GM21526 (cell line): ENCODE results near the gene ANTXR1.

ENCODE experiments used
- ATAC-seq: cut with Tn5 transposase; IDR thresholded peaks from one replicate; pipeline ENCODE4 v1.9.1; 2021; ENCODE audit warnings: moderate library complexity; ENCODE audit not compliant: unreplicated experiment, low FRiP score

ANTXR1 gene

DNA sequence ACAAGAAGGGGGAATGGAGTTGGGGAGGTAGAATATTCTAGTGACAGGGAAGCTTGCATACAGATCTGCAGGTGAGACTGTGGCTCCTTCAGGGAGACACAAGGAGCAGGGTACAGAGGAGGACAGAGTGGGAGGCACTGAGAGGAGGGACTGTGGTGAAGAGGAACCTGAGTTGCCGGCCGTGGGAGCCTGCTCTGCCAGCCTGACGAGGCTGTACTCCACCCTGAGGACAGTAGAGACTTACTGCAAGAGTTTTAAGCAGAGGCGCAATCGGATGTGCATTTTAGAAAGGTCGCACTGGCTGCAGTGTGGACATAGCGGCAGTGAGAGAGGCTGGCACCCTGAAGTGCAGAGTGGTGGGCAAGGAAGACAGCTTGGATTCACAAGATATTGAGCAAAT is 188.3 kb downstream of the ANTXR1 start:
- no peak for ATAC-seq

DNA sequence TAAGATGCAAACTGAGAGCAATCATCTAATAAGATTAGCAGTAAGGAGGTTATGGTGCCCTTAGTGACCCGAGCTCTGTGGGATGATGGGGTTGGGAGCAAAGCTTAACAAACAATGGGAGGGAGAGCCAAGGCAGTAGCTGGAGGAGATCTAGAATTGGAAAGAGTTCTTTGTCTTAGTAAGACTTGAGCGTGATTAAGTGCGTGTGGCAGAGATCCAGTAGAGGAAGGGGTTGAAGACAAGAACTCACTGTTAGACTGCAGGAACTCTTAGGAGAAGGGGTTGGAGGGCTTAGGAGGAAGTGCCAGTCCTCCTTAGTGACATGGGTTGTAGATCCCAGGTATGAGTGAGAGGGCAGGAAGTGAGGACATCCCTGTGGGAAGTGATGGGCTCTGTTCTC is 189.3 kb downstream of the ANTXR1 start:
- no peak for ATAC-seq

DNA sequence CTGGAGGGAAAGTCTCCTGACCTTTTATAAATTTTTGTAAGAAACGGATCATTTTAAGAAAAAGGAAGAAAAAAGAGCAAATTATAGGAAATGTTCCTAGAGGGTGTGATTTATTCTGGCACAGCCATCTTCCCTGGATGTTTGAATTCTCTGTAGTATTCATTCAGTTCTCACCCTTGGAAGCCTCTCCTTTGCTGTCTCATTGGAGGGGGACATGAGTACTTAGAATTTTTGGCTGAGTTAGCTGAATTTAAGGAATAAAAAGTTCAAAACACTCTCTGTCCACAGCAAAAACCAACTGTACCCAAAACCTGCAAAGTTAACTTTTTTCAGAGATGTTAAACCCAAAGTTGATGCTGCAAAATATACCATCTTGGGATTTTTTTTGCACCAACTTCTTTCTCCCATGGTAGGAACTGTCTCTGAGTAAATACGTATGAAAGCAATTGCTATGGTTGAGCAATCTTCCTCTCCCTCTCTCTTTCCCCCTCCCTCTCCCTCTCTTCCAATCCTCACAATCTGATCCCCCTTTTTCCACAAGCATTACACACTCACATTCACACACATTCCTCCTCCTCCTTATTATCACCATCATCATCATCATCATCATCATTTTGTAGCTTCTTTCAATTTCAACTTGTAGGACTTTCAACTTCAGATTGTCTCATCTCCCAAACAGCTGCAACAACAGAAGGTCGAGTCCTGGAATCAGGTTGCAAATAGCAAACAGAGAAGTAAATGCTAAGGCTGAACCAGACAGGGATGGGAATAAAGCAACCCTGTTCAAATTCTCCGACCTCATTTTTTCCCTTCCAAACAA is 190.4 kb downstream of the ANTXR1 start:
- no peak for ATAC-seq

DNA sequence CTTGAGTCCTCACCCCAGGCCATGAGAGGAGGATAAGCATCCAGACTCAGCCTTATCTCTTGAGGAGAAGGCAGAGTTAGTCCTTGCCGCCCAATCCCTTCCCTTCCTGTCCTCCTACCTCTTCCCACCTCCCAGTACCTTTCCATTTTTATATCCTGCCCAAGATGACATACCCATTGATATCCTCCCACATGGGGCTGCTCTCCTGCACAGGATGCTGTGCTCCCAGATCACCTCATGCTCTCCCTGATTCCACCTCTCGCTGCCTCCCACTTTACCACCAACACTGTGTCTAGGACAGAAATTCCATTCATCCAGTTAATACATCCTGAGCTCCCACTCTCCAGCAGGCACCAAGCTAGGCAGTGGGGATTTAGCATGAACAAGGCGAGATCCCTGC is 191.7 kb downstream of the ANTXR1 start:
- no peak for ATAC-seq

DNA sequence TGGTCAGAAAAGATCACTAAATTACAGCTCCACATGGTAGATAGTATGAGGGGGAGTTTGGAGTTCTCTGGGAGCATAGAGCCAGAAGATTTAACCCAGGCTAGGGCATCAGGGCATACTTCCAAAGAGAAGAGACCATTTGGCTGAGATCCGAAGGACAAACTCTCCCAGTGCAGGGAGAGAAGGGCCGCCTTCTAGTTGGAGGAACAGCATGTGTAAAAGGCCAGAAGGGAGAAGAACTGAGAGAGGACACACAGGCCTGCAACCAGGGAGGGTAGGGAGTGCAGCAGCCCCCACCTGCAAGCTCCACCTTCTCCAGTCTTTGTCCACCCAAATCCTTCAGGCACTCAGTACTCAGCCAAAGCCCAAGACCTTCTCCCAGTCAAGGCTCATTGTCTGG is 192.1 kb downstream of the ANTXR1 start:
- ATAC-seq = no peak

DNA sequence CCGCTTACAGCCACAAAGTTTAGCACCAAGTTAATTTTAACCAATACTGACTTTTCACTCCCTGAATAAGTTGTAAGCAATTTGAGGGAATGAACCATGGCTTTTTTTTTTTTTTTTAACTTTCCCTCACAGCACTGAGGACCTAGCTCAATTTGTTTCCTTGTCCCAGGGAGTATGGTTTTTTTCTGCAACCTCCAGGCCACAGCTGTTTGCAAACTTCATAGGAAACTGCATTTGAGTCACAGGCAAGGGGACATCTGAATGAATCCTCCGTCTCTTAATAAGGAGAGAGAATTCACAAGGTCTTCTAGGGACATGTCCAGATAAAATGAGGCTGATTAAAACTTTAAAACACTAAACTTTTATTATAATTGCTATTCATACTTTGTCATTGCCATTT is 192.5 kb downstream of the ANTXR1 start:
- no peak for ATAC-seq

DNA sequence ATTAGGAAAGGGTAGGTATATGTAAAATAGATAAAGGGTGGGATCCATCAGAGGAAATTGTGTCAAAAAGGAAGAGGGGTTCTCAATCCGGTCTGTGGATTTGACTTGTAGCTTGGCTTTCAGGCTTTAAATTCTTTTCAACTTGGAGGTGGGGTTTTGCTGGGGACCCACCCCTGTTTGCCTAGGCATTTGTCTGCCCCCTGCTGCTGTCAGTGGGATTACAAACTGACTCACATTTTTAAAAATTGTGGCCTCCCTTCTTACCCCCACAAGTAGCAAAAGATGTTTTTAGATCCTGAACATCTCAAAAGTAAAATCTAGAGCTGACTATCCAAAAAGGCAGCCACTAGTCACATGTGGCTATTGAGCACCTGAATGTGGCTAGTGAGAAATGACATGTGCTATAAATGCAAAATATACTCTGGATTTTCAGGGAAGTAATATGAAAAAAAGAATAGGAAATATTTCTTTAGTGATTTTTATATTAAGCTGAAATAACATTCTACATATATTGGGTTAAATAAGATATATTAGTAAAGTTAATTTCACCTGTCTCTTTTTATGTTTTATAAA is 195.1 kb downstream of the ANTXR1 start:
- no peak for ATAC-seq

DNA sequence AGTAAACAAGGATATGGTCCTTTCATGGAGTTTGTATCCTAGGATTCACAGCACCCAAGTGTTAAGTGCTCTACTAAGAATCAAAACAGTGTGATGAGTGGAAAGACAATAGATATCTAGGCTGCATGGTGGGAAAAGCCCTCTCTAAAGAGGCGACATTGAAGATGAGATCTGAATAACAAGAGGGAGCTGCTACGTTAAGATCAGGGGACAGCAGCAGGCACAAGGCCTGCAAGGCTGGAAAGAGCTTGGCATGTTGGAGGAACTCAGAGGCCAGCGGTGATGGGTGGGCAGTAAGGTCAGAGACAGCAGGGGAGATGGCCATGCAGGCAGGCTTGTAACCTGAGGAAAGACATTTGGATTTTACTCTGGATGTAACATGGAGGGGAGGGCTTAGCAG is 196.5 kb downstream of the ANTXR1 start:
- ATAC-seq = no peak

DNA sequence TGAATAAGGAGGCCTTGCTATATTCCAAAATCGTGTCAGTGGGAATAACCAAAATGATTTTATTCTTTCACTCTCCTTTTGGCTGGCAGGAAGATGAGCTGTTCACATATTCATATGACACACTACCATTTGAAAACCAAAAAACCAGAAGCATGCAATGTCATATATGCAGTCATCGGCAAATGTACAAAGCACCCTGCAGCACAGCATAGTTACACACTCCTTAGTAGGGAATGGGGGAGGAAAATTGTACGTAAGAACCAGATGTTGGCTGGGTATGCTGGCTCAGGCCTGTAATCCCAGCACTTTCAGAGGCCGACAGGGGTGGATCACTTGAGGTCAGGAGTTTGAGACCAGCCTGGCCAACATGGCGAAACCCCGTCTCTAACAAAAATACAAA is 197.4 kb downstream of the ANTXR1 start:
- no peak for ATAC-seq

DNA sequence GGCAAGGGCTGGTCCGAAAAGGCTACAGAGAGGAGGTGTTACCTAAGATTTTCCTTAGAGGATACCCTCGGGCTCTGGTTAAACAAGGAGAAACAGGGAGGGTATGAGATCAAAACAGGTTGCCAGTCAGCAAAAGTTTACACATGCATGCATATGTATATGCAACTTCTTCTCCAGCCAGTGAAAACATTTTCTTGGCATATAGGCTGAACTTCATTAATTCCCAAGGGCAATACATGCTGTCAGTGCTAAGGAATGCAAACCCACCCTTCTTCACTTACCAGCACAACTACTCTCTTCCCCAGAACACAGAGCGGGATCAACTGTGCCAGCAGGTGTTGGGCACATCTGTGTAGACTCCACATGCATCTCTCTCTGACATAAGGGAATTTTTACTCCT is 198.1 kb downstream of the ANTXR1 start:
- no peak for ATAC-seq

DNA sequence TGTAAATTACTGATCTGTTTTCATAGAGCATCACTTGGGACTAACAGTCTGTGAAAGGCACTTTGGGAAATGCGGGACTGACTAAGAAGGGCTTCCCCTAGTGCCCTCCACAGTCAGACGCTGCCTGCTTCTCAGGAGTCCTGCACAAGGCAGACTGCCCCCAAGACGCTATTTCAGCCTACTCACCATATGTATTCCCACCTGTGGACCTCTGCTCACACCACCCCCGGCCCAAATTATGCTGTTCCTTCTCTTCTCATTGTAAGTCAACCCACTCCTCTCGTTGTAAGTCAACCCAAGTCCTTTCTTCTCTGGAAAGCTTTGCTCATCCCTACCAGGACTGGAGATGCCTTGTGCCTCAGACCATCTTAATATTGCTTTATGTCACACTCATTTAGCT is 198.7 kb downstream of the ANTXR1 start:
- no peak for ATAC-seq

DNA sequence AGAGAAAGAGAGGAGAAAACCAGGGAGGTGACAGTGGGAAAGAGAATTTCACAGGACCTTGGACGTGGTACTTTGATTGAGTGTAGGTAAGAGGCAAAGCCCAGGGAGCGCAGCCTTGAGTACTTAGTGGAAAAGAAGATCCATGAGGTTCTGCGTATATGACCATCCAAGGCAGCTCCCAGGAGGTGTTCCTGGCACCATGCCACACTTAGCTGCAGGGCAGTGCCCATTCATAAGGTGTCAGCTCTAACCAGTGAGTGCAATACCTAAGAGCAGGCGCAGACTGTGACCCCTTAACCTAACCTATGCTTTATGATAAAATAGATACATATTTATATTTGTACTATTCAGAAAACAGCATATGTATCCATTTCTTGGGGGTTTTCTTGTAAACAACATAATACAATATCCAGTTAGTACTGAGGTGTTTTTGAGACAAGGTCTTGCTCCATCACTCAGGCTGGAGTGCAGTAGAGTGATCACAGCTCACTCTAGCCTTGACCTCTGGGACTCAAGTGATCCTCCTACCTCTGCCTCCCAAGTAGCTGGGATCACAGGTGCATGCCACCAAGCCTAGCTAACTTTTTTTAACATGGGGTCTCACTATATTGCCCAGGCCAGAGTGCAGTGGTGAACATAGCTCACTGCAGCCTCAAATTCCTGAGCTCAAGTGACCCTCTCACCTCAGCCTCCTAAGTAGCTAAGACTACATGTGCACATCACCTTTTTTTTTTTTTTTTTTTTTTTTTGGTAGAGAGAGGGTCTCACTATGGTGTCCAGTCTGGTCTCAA is 199.5 kb downstream of the ANTXR1 start:
- ATAC-seq = no peak

DNA sequence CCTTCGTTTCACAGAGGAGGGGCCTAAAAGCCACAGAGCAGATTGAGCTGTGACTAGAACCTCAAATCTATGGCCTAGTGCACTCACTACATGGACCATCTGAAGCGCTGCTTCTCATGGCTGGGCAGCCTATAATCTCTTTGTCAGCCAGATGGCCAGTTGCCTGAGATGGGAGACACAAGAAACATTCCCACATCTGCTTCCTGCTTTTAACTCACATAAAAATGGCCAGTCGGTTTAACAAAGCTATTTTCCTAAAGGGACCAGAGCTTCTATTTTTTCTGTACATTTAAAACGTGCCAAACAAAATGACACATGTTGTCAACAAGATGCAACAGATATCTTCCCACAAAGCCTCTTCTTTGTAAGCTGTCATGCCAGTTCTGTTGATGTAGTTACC is 200.2 kb downstream of the ANTXR1 start:
- no peak for ATAC-seq

DNA sequence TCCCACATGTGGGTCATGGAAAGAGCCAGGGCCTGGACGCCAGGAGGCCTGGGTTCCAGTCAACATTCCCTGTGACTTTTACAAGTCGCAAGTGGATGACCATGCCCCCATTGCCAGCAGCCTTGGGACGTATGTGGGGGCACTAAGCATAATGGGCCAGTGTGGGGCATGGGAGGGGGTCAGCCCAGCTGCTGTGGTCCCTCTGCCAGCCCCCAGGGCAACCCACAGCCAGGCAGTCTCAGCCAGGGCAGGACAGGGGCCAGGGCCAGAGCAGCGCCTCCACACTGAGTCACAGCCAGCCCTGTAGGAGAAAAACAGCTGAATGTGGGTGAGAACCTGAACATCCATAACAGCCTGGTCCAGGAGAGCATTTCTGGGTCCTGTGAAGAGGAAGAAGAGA is 200.8 kb downstream of the ANTXR1 start:
- ATAC-seq = no peak

DNA sequence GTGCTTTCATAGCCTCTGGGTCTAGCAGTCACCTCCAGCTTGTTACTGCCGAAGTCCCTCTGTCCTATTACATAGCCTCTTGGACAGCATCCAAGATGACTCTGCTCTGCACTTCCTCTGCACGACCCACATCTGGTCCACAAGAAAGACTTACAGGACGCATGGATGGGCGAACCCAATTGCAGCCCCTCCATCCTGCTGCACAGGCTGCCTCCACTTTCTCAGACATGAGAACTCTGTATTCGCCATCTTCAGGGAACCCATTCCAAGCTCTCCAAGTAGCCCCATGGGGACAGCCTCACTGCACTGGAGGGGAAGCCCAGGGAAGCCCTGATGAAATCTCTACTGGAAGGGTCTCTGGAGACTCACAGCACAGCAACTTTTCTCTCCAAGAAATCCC is 201.9 kb downstream of the ANTXR1 start:
- no peak for ATAC-seq

DNA sequence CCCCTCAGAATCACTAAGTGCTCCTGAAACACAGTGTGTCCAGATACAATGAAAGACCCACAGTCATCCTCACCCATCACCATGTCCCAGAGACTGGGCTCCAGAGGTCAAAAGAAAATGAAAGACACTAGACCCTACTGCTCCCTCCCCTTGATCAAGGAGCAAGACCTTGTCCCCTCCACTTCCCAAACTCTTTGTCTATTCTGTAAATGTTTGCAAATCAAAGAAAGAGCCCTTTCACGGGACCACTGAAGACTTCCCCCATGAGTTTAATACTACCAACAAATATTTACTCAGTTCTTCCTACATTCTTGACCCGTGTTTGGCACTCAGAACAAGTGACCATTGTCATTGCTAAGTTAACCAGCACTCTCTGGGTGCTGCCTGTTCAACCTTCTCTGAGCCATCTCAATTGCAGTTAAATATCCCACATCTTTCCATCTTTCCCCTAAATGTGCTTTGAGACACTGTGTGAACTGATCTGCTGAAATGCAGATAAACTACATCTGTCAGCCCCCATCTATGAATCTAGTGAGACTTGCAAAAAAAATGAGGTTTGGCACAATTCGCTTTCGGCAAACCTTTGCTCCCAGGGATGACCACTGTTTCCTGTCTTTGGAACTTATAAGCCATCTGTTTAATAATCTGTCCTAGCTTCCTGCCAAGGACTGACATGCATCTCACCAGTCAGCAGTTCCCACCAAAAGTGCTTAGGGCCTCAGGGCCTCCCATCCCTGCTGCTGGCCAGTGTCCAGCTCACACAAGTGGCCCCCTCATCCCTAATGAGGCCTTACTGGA is 203.8 kb downstream of the ANTXR1 start:
- no peak for ATAC-seq

DNA sequence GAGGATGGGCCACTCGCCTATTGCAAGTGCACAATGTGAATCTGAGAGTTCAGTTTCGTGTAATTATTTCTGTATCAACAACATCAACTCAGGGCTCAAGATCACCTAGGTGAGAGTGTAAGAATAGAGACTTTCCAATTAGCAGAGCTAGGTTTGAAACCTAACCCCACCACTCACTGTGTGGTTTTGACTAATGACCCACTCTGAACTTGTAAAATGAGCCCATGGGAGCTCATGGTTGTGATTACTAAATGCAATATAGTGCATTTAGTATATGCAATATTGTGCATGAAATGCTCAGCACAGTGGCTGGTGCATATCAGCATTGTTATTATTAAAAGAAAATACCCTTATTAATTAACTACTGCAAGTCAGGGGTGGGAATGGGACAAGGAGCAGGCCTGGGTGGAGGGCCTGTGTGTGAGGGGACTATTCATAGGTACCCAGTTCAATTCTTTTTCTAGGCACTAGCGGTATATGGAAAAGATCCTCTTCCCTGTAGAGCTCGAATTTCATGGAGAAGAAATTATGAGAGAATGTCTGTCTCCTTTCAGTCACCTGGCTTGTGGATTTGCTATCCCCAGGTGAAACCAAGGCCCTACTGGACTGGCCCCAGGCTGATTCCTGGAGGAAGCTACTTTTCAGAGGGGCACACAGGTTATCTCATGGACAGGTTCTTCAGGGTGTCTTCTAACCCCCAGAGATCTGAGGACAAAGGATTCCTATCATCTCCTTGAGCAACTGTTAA is 204.5 kb downstream of the ANTXR1 start:
- no peak for ATAC-seq

DNA sequence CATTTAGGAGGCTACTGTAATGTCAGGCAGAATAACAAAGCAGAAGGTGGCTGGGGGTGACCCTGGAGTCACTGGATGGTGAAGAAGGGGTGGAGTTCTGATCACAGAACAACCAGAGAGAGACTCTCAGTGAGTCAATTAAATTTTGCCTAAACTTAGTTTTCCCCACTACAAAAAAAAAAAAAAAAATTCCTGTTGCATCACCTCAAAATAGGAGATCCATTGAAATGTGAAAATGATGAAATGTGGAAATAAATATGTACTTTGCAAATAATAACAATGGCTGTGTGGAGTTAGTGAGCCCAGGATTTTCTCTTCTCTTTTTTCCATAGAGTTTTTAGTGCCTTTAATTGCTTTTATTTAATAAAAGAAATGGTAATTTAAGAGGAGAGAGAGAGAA is 208.5 kb downstream of the ANTXR1 start:
- no peak for ATAC-seq

DNA sequence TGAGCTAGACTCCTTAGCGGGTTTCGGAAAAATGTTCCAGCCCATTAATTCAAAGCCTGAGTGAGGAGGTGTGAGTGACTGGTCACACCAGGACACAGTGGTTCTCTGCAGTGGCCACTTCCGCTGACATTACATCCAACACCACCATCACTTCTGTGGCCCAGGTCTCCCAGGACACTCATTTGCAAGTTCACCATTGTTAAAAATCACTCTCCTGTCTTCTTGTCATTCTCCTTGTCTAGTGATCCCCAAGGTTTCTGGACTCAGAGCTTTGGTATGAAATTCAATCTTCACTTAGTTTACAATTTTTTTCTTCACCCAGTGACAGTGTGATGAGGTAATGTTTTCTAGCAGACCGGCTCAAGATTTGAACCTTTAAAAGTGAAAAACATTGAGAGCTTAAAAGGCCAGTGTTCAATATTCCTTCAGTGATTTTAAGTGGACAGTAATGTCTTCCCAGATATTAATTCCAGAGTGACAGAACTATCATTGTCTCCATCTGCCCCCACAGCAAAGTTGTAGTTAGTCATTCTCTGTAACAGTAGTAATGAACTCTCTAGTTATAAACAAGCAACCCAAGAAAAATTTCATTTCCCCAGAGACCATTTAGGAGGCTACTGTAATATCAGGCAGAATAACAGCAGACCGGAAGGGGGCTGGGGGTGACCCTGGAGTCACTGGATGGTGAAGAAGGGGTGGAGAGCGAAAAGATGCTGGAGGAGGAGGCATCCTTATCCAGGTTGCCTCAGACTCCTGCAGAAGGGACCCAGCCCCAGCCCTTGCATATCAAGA is 209.2 kb downstream of the ANTXR1 start:
- no peak for ATAC-seq
